NCI-H446 treated with DMSO at 0.1 percent for 48 hours (cell line): ENCODE measurements around the gene LBHD2.
A peak's percentile ranks its signal among the peaks of the same experiment; 100 is the strongest.

Experiments
- DNase-seq: peaks from one replicate; lab custom pipeline; 2025; lab: John Stamatoyannopoulos, UW

LBHD2 gene

GRCh38 chr14:103121121-103121845, 37.3 kb downstream of the LBHD2 start:
- DNase-seq = no peak

GRCh38 chr14:103121846-103122584, 38.0 kb downstream of the LBHD2 start:
- DNase-seq = peak; percentile 13

DNA sequence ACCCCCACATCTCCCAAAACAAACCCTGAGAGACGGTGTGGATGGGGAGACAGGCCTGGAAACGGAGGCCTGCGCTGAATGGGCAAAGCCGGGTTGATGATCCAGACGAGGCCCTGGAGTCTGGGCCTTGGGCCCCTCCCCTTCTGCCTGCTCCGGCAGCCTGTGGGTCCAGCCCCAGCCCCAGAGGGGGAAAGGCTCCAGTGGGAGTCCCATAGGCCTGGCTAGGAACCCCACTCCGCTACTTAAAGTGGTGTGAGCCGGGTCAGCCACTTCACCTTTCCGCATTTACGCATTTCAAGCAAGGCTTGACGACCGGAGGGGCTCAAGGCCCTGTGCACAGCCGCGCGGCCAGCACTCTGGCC, 38.6 kb downstream of the LBHD2 start:
- no peak for DNase-seq

DNA sequence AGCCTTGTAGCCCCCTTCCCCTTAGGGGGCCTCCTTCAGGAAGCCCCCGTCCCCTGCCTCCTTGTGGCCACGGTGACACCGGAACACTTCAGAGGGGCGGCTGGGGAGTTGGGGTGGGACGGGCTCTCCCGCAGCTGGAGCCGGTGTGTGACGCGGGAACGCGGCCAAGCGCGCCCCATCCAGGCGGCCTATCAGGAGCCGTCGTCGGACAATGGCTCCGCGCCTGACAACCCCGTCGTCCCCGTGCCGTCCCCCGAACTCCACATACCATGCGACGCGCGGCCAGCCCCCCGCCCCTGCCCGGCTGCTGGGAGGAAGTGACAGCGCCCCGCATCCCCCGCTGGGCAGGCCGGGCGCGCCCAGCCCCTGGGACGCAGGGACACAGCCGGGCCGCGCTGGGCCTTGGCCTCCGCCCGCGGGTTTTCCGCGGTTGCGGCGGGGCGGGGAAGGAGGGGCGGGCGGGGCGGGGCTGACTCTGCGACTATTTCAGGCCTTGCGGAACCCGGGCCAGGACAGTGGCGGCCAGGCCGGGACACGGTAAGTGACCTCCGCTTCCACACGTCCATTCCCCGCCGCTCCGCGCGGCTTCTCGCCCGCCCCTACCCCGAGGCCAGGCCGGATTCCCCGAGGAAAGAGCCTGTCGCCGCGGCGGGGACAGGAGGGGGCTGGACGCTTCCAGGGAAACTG, 39.1 kb downstream of the LBHD2 start, which contains the start of gene TNFAIP2:
TSS of gene TNFAIP2 (plus strand) at position 515 of the 687 bp plus-strand sequence. CDS start 2,997 bp downstream, outside the sequence.
- no peak for DNase-seq

- no peak for DNase-seq
These were observed 39.9 kb downstream of the LBHD2 start for GRCh38 chr14:103123634-103124500.

DNA sequence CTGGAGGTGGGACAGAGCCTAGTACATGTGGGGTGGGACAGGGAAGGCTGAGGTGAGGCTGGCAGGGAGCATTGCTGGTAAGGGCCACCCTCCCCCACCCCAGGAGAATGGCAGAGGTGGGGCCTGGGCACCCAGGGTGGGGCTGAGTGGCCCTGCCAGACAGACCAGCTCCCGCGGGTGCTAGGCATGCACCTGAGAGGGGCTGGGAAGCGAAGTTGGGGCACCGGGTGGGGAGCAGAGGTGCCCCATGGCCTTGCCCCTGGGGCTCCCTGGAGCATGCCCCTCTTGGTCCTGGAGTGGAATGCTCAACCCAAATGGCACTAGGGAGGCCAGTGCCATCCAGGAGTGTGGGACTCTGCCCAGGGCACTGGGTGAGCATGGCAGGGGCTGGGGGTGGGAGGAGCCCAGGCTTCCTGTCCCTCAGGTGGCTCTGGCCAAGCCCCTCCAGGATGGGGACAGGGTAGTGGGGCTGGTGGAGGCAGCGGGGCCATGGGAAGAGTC, 40.5 kb downstream of the LBHD2 start:
- DNase-seq = no peak

- no peak for DNase-seq
These were observed 41.4 kb downstream of the LBHD2 start for GRCh38 chr14:103125098-103126070.

GRCh38 chr14:103126088-103126872, 42.3 kb downstream of the LBHD2 start:
- no peak for DNase-seq

DNA sequence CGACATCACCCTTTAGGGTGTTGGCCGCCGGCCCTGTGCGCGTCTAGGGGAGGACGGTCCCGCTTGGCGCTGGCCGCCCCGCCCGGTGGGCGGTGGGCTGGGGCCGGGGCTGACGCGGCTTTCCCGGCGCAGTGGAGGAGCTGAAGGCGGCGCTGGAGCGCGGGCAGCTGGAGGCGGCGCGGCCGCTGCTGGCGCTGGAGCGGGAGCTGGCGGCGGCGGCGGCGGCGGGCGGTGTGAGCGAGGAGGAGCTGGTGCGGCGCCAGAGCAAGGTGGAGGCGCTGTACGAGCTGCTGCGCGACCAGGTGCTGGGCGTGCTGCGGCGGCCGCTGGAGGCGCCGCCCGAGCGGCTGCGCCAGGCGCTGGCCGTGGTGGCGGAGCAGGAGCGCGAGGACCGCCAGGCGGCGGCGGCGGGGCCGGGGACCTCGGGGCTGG, 42.9 kb downstream of the LBHD2 start:
- DNase-seq = no peak

DNA sequence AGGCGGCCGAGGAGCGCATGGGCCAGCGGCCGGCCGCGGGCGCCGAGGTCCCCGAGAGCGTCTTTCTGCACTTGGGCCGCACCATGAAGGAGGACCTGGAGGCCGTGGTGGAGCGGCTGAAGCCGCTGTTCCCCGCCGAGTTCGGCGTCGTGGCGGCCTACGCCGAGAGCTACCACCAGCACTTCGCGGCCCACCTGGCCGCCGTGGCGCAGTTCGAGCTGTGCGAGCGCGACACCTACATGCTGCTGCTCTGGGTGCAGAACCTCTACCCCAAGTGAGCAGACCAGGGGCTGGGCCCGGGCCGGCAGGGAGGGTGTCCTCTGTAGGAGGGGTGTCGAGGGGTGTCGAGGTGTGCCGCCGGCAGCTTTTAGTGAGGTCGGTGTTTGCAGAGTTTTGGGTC, 43.3 kb downstream of the LBHD2 start:
- no peak for DNase-seq

DNA sequence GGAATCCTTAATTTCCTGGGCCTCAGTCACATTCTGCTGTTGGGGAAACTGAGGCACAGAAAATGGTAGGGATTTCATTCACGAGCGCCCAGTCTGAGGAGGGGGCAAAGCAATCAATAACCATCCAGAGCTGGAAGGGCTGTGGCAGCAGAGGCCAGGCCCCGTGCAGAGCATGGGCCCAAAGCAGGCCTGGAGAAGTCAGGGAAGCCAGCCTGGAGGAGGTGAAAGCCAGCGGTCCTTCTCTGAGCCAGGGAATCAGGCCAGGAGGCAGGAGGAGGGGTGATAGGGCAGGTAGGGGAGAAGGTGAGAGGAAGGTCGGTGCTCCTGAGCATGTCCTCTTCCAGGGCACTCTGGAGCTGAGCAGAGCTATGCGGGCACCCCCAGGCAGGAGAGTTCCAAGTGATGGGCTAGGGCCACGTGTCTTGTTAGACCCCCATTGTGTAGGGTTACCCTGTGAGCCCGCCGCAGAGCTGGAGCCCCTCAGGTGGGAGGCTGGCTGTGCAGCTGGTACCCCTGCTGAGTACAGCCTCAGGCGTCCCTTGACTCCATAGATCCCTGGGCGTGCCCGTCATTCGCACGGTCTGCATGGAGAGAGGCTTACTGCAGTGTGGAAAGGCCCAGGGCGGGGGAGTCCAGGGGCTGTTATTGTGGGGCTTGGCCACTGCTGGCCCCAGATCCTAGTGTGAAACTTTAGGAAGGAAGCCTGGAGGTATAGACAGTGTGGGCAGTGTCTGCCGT, 44.0 kb downstream of the LBHD2 start:
- no peak for DNase-seq

DNA sequence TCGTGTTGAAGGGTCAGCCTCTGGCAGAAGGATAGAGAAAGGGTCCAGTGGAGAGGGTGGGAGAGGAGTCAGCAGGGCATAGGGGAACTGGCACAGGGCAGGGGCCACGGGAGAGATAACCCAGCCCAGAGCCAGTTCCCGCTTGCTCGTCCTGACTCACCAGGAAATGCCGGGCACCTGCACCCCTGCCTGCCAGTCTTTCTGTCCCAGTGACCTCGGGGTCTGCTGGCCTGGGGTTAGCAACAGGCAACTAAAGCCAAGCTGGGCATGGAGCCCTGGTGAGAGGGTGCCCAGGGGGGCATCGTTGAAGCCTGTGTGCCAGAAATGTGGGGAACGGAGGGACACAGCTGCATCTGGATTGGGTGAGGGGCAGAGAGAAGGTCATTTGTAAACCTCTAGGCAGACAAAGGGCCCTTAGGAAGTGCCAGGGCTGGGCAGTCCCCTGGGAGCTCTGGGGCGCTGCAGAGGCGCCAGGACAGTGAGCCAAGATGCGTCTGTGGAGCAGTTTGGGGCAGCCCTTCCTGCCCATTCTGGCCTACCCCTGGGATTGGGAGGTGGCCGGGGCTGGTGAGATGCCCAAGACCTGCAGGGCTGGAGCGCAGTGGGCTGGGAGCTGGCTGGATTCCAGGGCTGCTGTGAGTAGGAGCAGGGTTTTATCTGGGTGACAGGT, 44.8 kb downstream of the LBHD2 start:
- DNase-seq = no peak

GRCh38 chr14:103129301-103130016, 45.4 kb downstream of the LBHD2 start:
- no peak for DNase-seq

GRCh38 chr14:103130017-103130764, 46.2 kb downstream of the LBHD2 start:
- DNase-seq = no peak

DNA sequence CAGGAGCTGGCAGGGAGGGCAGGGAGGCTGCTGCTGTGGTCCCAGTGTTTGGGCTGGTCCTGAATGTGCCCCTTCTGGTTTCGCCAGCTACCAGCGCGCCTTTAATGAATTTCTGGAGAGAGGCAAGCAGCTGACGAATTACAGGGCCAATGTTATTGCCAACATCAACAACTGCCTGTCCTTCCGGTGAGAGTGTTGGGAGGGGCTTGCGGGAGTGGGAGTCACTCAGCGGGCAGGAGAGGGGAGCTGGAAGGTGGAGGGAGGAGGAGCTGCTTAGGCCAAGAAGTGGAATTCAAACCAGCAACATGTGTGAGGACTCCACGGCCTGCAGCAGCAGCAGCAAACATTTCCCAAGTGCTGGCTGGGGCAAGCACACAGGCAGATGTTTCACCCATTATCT, 47.0 kb downstream of the LBHD2 start:
- DNase-seq = no peak

GRCh38 chr14:103131580-103131979, 47.6 kb downstream of the LBHD2 start:
- DNase-seq = no peak
